Activated CD4-positive, CD25-positive, alpha-beta regulatory T cell treated with anti-CD3 and anti-CD28 coated beads, Interleukin-2, amount 50 U/mL, for 72 hours (primary cell): ENCODE measurements around the gene NDEL1.

Source experiments
- DNase-seq: peaks from one replicate; pipeline ENCODE4 v3.0.0; 2021

Gene NDEL1

DNA sequence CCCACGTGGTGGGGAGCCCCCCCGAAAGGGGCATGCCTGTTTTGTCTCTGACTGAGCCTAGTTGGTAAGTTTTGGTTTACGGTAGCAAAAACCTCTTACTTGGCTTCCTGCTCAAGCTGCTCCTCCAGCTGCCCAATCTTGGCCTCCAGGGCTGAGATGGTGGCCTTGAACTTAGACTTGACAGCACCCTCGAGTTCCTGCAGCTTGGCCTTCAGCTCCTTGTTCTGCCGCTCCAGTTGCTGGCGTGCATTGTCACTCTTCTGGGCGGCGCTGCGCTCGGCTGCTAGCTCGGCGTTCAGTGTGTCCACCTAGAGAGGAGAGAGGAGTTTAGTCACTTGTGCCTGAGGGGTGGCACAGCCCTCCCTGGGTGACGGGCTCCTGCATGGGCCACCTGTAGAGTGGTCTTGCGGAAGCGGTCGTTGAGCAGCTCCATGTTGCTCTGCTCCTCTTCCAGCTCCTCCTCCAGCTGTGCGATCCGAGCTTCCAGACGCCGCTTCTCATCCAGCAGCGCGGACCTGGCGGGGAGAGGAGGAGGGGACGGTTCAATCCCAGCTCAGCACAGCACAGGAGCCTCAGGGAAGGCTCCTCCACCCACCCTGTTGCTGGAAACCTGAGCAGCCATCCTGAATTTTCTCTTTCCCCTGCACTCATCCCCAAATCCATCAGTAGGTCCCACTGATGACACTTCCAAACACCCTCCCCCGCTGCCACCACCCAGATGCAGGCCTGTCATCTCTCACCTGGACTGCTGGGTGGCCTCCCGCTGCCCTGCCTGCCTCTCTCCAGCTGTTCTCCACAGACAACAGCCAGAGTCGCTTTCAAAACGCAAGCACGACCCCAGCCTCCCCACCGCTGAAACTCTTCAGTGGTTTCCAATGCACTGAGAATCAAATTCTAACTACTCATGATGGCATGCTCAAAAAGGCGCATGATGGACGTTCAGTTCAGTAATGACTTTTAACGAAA is 44.6 kb downstream of the NDEL1 start:
- DNase-seq: no peak

DNA sequence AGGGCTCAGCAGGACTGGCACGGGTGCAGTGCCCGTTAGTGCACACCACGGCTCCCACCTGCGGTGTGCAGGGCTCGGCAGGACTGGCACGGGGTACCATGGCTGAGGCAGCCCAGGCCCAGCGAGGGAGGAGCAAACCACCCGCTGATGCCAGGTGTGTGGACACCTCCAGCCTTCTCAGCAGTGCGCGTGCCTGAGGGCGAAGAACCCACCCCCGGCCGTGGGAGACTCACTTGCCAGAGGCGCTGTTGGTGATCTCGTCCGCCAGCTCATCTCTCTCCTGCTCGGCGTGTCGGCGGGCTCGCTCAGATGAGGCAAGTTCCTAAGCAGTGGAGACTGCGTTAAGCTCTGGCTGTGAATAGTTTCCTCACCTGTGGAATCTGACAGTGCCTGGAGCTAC is 45.4 kb downstream of the NDEL1 start:
- no peak for DNase-seq

DNA sequence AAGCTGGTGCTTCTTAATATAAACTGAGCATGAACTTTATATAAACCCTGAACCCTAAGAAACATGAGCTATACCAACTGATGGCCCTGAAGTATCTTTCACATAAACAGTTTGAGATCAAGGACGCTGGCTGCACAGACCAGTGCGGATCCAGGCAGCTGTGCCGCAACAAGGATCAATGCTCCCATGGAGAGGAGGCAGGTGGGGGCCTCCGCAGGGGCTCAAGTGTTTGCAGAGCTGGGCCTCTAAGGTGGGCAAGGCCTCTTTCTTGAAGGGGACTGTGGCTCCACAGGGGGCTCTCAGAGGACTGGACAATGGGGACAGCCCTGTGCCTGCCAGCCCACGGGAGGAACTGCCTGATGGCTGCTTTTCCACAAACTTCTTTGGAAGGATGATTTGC is 46.0 kb downstream of the NDEL1 start:
- DNase-seq: no peak

DNA sequence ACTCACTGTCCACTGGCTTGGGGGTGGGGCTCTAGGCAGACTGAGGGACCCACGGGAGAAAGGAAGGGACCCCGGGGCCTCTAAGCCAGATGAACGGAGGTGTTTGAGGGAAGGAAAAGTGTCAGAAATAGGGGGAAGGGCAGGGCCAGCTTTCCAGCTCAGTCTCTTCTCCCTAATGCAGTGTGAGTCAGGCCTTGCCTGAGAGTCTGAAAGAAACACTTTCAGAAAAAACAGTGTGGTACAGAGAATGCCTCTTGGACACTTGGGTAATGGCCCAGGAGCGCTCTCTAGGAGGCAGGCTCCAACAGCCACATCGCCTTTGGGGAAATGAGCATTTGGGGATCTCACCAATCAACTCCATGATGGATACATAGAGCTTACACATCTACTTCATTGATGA is 46.9 kb downstream of the NDEL1 start:
- no peak for DNase-seq

DNA sequence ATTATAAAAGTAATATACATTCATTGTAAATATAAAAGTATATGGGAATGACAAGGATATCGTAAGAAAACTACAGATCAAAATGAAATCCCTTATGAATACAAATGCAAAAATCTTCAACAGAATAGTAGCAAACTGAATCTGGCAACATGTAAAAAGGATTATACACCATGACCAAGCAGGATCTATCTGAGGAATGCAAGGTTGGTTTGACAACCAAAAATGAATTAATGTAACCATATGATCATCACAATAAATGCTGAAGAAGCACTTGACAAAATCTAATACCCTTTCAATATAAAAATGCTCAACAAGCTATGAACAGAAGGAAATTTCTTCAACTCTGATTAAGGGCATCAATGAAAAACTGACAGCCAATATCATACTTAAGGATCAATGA is 48.8 kb downstream of the NDEL1 start:
- DNase-seq: no peak

DNA sequence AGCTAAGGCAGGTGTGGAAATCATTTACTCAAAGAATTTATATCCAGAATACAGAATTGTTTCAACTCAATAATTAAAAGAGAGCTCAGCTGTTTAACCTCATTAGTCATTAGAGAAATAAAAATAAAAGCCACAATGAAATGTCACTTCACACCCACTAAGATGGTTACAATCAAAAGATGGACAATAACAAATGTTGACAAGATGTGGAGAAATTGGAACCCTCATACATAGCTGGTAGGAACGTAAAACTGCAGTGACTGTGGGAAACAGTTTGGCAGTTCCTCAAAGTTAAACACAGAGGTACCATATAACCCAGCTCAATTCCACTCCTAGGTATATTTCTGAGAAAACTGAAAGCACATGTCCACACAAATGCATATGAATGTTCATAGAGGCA is 49.8 kb downstream of the NDEL1 start:
- no peak for DNase-seq

DNA sequence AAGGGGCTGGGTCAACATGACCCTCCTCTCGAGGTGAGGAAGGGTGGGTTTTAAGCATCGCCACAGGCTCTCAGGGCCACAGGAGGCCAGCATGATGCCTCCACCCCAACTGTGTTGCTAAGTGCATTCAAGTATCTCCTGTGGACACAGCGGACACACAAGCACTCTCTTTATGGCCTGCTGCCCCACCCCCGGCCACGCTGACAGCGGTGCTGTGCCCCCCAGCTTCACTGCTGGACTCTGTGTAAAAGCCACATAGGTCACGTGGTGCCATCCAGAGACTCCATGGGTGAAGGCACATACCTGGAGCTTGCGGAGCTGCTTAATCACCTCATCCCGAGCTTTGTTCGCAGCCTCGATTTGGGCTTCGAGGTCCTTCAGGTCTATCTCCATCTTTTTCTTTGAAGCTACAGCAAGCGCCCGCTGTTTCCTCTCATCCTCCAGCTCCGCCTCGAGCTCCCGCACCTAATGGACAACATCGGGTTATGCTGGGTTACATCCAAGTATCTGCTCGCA is 51.5 kb downstream of the NDEL1 start:
- no peak for DNase-seq

DNA sequence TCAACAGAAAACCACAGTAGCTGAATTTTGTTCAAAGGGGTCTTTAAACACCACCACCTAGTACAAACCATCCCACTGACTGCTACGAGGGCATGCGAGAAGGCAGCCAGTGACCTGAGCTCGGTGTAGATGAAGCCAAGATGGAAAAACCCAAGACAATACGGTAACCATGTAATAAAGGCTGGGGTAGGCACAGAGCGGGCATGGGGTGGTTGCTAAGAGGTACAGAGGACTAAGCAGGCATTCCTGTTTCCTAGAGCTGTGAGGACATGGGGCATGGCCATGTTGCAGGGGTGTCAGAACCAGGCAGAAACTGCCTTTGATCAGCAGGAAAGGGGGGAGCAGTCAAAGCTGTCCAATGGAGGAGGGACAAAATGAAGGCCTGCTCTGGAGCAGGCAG is 52.1 kb downstream of the NDEL1 start:
- DNase-seq: no peak

DNA sequence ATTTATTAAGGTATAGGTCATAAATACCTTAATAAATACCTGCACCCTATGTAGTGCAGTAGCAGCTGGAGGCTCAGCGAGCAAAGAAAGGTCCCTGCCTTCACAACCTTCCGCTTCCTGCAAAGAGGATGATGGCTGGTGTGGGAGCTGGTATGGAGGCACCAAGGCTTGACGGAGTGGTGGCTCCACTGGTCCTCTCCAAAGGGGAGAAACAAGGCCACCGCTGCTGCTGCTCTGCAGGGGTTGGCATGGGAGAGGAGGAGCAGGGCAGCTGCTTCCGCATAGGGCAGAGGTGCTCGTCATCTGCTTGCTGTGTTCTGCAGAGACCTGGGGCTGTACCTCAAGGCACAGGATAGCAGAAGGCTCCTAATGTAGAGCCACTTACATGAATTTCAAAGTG is 52.8 kb downstream of the NDEL1 start:
- DNase-seq: no peak

DNA sequence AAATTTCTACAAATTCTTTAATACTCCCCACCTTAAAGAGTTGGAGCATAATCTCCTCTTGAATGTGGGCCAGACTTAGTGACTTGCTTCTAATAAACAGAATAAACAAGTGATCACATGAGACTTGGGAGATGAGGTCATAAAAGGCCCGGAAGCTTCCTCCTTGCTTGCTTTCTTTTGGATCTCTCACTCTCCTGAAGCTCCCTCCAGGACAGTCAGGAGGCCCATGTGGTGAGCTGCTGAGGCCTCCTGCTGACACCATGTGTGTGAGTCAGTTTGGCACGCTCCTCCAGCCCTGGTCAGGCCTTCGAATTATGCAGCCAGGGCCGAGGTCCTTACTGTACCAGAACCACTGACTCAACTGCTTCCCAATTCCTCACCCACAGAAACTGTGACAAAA is 53.2 kb downstream of the NDEL1 start:
- no peak for DNase-seq

DNA sequence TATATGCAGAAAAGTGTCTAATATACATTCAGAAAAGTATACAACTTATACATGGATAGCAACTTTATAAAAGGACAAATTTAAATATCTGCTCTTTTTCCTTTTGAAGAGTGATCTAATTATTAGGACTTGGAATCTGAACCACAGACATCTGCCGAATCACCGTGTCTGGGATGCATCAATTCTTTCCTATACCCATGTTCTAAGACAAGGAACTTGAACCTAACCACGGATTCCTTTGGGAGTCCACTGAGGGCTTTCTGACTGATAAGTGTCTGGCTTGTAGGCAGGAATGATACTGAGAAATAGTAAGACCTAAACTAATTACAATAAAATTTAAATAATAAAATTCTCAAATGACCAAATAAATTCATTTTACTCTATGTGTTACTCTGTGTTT is 54.2 kb downstream of the NDEL1 start:
- DNase-seq: no peak

DNA sequence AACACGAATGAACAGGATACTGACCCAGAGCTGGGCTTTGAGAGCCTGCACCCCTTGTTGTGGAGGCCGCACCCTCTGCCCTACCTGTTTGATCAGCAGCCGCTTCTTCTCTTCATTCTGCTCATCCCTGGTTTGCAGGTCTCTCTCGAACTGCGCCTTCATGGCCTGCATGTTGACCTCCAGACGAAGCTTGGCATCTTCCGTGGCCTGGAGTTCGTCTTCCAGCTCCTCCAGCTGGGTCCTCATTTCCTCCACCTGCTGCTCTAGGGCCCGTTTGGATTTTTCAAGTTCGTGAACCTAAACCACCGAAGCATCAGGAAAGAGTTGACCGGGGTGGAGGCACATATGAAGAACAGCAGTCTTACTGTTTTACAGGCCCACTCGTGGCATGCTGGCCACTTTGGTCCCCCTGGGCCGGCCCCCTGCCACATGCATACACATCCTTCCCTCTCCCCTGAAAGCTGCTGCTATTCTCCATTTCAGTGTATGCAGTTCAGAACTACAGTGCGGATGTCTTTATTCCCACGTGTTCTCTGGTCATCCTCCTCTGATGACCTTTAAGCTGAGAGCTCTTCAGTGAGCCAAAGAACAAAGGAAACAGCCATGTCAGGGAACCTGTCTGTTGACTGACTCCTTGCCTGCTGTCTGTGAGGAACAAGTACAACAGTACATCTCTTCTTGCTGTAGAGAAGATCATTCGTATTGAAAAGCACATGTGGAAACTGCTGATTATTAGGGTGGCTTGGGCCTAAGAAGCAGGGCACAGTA is 54.8 kb downstream of the NDEL1 start:
- no peak for DNase-seq

DNA sequence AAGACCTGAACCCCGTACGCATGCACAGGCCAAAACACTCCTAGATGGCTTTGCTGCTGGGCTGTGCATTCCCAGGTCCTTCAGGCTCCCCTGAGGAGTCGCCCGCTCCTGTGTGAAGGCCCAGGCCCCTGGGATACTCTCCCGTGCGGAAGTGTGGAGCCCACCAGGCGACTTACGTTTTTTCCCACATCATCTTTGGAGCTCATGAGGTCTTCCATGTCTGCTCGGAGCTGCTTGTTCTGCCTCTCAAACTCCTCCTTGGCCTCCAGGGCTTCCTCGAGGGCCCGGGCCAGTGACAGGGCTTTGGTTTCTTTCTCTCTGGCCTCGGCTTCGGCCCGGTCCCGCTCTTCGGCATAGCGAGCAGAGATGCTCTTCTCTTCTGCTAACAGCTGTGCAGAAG is 56.4 kb downstream of the NDEL1 start:
- no peak for DNase-seq

DNA sequence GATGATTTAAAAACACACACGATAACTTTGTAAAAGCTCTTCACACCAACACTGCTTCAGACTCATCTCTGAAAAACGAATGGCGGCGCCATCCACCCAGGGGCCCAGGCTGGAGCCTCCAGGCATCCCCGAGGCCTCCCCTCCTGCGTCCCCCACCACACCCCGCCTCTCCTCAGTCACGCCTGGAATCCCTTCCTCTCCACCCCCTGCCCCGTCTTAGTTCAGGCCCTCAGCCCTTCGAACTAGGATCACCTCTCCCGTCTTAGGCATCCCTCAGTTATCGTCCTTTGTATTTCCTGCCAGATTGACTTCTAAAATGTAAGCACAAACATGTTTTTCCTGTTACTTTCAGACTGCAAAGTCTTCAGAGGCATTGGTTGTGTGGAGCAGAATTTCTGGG is 58.3 kb downstream of the NDEL1 start:
- DNase-seq: no peak

DNA sequence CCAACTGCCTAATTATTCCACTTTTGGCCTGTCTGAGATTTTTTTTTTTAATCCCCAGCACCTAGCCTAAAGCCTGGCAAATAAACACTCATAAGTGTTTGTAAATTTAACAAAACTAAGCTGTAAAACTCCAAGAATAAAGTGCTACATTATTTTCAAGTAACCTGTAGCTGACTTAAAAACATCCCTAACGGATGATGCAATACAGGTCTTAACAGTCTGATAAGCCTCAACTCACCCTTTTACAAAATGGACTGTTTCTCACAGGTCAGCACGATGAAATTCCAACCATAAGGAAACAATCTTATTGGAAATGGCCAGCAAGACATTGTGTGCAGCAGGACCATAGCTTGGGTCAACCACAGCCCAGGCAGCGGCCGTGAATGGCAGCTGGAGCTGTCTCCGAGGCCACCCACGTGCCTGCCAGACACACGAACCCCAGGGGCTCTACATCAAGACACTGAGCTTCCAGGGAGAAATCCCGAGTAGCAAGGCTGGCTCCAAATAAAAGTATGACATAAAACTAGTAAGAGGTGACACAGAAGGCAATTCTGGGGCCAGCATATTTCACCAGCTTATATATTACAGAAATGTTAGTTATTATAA is 58.9 kb downstream of the NDEL1 start:
- no peak for DNase-seq

DNA sequence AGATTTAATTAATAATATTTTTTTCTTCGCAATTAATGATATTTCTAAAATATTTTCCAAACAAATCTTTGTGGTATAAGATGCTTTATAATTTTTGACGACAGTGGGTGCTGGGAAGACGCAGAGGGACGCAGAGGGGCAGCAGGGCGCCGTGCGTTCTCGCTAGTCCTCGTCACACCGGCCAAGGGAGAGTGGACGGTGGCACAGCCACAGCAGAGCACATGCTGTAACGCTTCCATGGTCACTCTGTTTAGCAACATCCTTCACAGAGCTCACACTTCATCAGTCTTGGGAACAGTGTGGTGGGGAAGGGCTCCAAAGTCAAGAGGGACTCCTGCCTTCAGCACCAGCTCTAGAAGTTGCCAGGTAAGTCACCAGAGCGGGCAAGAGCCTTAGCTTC is 60.4 kb downstream of the NDEL1 start:
- no peak for DNase-seq

DNA sequence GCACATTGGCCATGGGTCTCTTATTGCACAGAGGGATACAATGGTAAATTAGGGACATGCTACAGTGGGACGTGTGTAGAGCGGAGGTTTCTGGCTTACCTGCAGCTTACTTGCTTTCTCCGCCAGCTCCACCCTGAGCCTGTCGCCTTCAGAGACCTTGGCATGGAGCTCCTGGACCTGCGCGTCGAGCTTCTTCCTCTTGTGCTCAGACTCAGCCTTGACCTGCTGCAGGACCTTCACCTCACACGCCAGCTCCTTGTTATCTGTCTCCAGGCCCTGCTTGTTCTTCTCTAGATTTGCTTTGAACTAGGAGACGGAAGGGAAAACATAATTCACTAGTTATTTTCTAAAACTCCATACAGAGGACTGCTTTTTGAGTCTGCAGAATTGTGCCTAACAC is 63.5 kb downstream of the NDEL1 start:
- DNase-seq: no peak

DNA sequence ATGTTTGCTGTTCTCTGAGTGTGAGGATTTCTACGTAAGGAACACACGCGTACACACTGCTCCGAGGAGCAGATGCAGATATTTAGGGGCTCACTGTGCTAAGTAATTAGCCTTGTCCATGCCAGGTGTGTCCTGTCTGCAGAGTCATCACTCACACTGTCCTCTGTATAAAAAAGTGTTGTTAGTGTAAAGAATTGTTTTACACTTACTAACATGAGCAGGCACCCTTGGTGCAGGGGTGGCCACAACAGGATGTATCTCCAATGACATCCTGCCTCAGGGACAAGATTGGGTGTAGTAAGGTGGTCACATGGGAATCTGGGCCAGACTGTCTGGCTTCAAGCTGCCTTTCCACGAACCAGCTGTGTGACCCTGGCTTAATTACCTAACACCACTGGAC is 63.9 kb downstream of the NDEL1 start:
- no peak for DNase-seq

DNA sequence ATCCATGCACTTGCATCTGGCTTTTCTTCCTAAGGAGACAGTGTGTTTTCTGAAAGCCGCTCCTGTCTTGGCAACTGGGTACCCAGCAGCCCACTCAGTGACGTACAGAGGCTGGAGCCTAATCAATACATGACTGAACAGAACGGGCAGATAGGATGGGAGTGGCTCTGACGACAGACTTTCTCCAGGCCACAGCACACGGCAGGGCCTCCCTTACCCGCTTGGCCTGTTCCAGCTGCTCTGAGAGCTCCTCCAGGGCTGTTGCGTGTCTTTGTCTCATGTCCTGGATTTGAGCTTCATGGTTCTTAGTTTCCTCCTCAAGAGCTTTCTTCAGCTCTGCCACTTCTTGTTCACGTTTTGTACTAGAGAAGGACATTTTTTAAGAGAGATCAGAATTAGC is 64.9 kb downstream of the NDEL1 start:
- DNase-seq: no peak

DNA sequence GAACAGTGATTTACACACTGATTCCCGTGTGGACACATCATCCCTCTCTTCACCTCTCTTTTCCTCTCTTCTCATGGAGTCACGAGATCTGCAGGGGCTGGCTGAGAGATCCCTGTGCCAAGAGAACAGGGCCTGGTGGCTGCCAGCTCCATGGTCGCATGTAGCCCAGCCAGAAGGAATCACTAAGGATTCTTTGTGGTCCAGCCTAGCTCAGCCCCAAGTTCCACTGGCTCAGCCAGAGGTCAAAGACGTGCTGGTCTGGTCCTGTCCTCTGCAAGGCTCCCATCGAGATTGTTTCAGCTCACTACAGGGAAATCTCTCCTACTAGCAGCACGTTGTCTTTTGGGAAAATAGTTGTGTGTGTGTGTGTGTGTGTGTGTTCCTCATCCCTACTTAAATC is 66.4 kb downstream of the NDEL1 start:
- no peak for DNase-seq

DNA sequence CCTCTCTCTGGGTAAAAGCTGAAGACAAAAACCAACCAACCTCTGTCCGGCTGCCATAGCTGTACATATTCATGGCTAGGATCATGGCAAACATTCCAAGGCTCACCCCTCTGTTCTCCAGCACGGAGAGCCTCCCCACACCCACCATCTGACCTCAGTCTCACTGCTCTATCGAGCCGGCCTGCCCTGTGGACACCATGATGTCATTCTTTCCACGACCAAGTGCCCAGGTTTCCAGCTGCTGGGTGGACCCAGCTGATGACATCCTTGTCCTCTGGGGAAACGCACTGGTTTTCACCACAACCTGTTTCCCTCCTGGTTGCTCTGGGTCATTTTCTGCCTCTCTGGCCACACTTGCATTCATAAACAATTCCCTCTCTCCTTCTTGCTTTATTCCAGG is 67.7 kb downstream of the NDEL1 start:
- DNase-seq: no peak

DNA sequence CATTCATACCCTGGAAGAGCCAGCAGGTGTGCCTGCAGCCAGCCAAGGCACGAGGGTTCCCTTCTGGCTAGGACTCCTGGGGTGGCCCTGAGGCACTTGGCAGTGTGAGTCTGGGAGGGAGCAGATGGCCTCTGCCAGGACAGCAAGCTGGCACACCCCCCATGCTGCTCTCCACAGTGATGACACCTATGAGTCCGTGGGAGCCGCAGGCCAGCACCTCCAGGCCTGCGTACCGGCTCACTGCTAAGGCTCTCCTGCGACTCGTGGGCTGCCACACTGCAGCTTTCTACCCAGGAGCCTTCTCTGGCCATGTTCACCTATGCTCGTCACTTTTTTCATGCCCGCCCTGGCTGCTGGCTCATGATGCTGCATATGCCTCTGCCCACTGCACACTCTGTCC is 68.1 kb downstream of the NDEL1 start:
- no peak for DNase-seq

DNA sequence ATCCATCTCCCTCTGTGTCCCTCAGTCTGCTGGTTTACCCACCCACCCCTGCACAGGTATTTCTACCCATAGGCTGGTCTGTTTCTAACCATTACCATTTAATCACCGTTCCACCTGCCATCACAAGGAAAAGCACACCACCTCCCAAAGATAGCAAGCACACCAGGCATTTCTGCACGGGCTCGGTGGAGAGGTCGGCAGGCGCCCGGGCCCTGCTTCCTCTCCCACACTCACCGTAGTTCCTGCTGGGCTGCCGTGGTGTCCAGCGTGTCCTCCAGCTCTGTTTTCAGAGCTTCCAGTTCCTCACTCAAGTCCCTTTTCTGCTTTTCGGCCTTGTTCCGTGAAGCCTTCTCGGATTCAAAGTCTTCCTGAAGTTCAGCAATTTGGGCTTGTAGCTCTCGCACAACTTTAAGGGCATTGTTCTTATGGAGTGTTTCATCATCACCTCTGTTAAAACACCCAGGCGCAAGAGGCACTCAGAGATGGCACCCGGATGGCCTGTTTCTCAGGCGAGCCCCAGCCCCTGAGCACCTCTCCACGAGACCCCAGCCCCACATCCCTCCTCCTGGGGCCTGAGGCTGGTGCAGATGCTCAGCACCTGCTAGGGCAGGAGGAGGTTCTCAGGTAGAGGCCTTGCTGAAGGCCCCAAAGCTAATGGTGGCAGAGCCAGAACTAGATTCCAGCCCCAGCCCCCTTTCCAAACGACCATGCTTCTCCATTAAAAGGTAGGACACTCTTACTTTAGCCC is 69.0 kb downstream of the NDEL1 start:
- no peak for DNase-seq
